ENCODE results near the gene CYP8B1. TPM values are rescaled to one million over a fixed set of nuclear protein-coding genes. Genes with fewer than 3 reads are reported as not detected.

The CYP8B1 gene
- total RNA-seq, 1 experiment from 2014 or later, result not detected

- peaks cover 23% of the 10 kb centered on the region for H3K27me3 Mint-ChIP-seq (ENCODE audit: insufficient read depth, unreplicated experiment)
- H3K4me3 Mint-ChIP-seq (ENCODE audit: unreplicated experiment), result no peak overlapping the region
- intact Hi-C loops (cut with micrococcal nuclease), result no loop called here
- H3K4me1 Mint-ChIP-seq (ENCODE audit: insufficient read depth, unreplicated experiment), result peaks cover 7% of the 10 kb centered on the region
- ChIA-PET POLR2A (no interaction called here), CTCF (interaction anchor here (1.2 kb wide), 1 partner anchor 95 kb away, joined by 3 read pairs; no protein-coding TSS in a partner anchor)
- BruUV-seq (replicated peaks), result no TSS peak
- no peaks in the 10 kb centered on the region for H3K9me3 Mint-ChIP-seq (ENCODE audit: unreplicated experiment)
- DNase-seq (ENCODE audit: unreplicated experiment), result no peak
- no peaks in the 10 kb centered on the region for H3K36me3 Mint-ChIP-seq (ENCODE audit: insufficient read depth, unreplicated experiment)
- TF ChIP-seq CTCF (IDR thresholded peaks at IDR 0.05; ENCODE audit: unreplicated experiment), result no peak
- no peak overlapping the region for H3K27ac Mint-ChIP-seq (ENCODE audit: low read depth, unreplicated experiment)
Measured at GRCh38 chr3:42874749-42875148, 930 bp downstream of the CYP8B1 start.

- no peaks in the 10 kb centered on the region for H3K9me3 Mint-ChIP-seq (ENCODE audit: unreplicated experiment)
- H3K4me1 Mint-ChIP-seq (ENCODE audit: insufficient read depth, unreplicated experiment), result peaks cover 7% of the 10 kb centered on the region
- DNase-seq (ENCODE audit: unreplicated experiment), result no peak
- no peak overlapping the region for H3K4me3 Mint-ChIP-seq (ENCODE audit: unreplicated experiment)
- no peak overlapping the region for H3K27ac Mint-ChIP-seq (ENCODE audit: low read depth, unreplicated experiment)
- intact Hi-C loops (cut with micrococcal nuclease), result no loop called here
- ChIA-PET CTCF (interaction anchor here (0.5 kb wide), 1 partner anchor 21 kb away, joined by 3 read pairs; no protein-coding TSS in a partner anchor), POLR2A (no interaction called here)
- no peak for TF ChIP-seq CTCF (IDR thresholded peaks at IDR 0.05; ENCODE audit: unreplicated experiment)
- H3K27me3 Mint-ChIP-seq (ENCODE audit: insufficient read depth, unreplicated experiment), result peaks cover 23% of the 10 kb centered on the region
- H3K36me3 Mint-ChIP-seq (ENCODE audit: insufficient read depth, unreplicated experiment), result no peaks in the 10 kb centered on the region
- BruUV-seq (replicated peaks), result no TSS peak
Measured at GRCh38 chr3:42873221-42873982, 2.3 kb downstream of the CYP8B1 start.

DNA sequence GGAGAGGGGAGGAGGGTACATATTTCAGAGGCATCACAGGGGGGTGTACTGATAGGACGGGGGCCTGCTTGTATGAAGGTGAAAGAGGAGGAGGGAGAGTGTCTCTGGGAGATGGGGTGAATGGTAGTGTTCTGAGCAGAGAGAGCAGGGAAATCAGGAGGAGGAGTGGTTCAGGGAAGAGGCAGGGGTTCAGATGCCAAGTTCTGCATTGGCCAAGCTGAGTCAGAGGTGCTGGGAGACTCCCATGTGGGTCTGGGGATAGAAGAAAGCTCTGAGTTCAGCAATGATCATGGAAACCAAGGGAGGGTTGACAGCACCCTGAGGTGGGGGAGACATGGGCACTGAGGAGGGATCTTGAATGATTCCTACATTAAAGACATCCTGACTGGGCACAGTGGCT, 3.0 kb downstream of the CYP8B1 start:
- Mint-ChIP-seq H3K36me3 (ENCODE audit: insufficient read depth, unreplicated experiment) (no peaks in the 10 kb centered on the region), H3K9me3 (ENCODE audit: unreplicated experiment) (no peaks in the 10 kb centered on the region), H3K4me3 (ENCODE audit: unreplicated experiment) (no peak overlapping the region), H3K4me1 (ENCODE audit: insufficient read depth, unreplicated experiment) (peaks cover 7% of the 10 kb centered on the region), H3K27me3 (ENCODE audit: insufficient read depth, unreplicated experiment) (peaks cover 23% of the 10 kb centered on the region), H3K27ac (ENCODE audit: low read depth, unreplicated experiment) (no peak overlapping the region)
- no TSS peak for BruUV-seq (replicated peaks)
- DNase-seq (ENCODE audit: unreplicated experiment), result peak; percentile 6
- ChIA-PET POLR2A (no interaction called here), CTCF (interaction anchor here (1.1 to 2.3 kb wide), 3 partner anchors 9 to 332 kb away, joined by 3 to 10 read pairs (median 3); no protein-coding TSS in a partner anchor)
- intact Hi-C loops (cut with micrococcal nuclease), result no loop called here
- no peak for TF ChIP-seq CTCF (IDR thresholded peaks at IDR 0.05; ENCODE audit: unreplicated experiment)

DNA sequence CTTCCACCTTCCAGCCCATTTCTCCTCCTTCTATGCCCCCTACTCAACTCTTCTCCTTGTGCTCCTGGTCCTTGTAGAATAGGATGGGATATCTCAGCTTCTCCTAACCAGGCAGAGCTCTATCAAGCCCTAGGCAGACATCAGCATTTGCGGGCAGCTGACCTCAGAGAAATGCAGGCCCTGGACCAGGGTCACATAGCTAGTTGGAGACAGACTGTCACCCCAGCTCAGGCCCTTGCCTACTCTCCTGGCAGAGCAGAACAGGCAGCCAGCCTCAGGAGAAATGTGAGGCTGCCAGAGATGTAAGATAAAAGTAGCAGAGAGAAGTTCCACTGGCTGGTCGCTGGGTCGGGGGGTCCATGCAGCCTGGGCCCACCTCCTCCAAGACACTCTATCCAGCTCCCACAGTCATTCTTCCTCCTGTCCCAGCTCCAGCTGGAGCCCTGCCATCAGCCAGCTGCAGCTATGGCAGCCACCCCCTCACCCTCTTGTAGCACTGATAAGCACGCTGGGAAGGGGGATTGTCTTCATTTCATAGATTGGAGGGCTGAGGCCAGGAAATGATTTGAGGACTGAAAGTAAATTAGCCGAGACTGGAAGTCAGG, 4.0 kb downstream of the CYP8B1 start:
- POLR2A ChIA-PET, result interaction anchor here (0.7 kb wide), 1 partner anchor 10 kb away, joined by 4 read pairs; no protein-coding TSS in a partner anchor
- TF ChIP-seq CTCF (IDR thresholded peaks at IDR 0.05; ENCODE audit: unreplicated experiment), result no peak
- DNase-seq (ENCODE audit: unreplicated experiment), result no peak
- no peak overlapping the region for H3K27ac Mint-ChIP-seq (ENCODE audit: low read depth, unreplicated experiment)
- intact Hi-C loops (cut with micrococcal nuclease), result no loop called here
- H3K4me3 Mint-ChIP-seq (ENCODE audit: unreplicated experiment), result no peak overlapping the region
- H3K27me3 Mint-ChIP-seq (ENCODE audit: insufficient read depth, unreplicated experiment), result peaks cover 23% of the 10 kb centered on the region
- BruUV-seq (replicated peaks), result no TSS peak
- CTCF ChIA-PET, result interaction anchor here (0.6 to 2.3 kb wide), 5 partner anchors 10 to 755 kb away, joined by 3 to 10 read pairs (median 3); no protein-coding TSS in a partner anchor
- peaks cover 7% of the 10 kb centered on the region for H3K4me1 Mint-ChIP-seq (ENCODE audit: insufficient read depth, unreplicated experiment)
- H3K9me3 Mint-ChIP-seq (ENCODE audit: unreplicated experiment), result no peaks in the 10 kb centered on the region
- H3K36me3 Mint-ChIP-seq (ENCODE audit: insufficient read depth, unreplicated experiment), result no peaks in the 10 kb centered on the region

Measured in MCF 10A (cell line).